WTC11 (cell line): Measurements from ENCODE around the gene MFSD12. TPM values are rescaled to one million over a fixed set of nuclear protein-coding genes. Genes with fewer than 3 reads are reported as not detected.

Experiments
- ATAC-seq: fragments of 200-7000 bp; cut with Tn5 transposase; 2 replicates; pipeline ENCODE4 v1.10.0; 2021; ENCODE audit warnings: mild to moderate bottlenecking, moderate library complexity
- CTCF ChIA-PET: fragments of 300-600 bp; sonication (Branson Sonifier 250); formaldehyde crosslinking; loops from one replicate; lab custom pipeline; 2021; ENCODE audit warnings: antibody characterized with exemption; lab: Charles Lee
- POLR2A ChIA-PET: fragments of 350-600 bp; sonication (Branson Sonifier 250); formaldehyde crosslinking; loops from one replicate; lab custom pipeline; 2021; ENCODE audit warnings: antibody characterized with exemption; lab: Charles Lee
- DNase-seq: peaks from one replicate; pipeline ENCODE4 v3.0.0; 2021; ENCODE audit warnings: low spot score
- H3K27ac Mint-ChIP-seq: 2 replicates; pipeline ENCODE4 v1.8.0; 2021; ENCODE audit warnings: mixed read lengths
- H3K27me3 Mint-ChIP-seq: 2 replicates; pipeline ENCODE4 v1.8.0; 2021; ENCODE audit warnings: low read depth, mild to moderate bottlenecking, moderate library complexity, mixed read lengths
- H3K36me3 Mint-ChIP-seq: 2 replicates; pipeline ENCODE4 v1.8.0; 2021; ENCODE audit warnings: mixed read lengths
- H3K4me1 Mint-ChIP-seq: 2 replicates; pipeline ENCODE4 v1.8.0; 2022; ENCODE audit warnings: mixed read lengths
- H3K4me3 Mint-ChIP-seq: 2 replicates; pipeline ENCODE4 v1.8.0; 2021; ENCODE audit warnings: mild to moderate bottlenecking, moderate library complexity, mixed read lengths
- H3K9me3 Mint-ChIP-seq: 2 replicates; pipeline ENCODE4 v1.8.0; 2021; ENCODE audit warnings: mixed read lengths
- ARID4B ChIP-seq: sonication (generic); formaldehyde crosslinking; IDR thresholded peaks from 2 replicates; pipeline ENCODE4 v1.8.0; 2023; ENCODE audit warnings: missing genetic modification reagents, mild to moderate bottlenecking, borderline replicate concordance
- ATF1 ChIP-seq: sonication (generic); formaldehyde crosslinking; IDR thresholded peaks from 2 replicates; pipeline ENCODE4 v1.8.1; 2023; ENCODE audit warnings: mild to moderate bottlenecking, moderate library complexity, missing genetic modification reagents
- ATF2 ChIP-seq: sonication (generic); formaldehyde crosslinking; IDR thresholded peaks from 2 replicates; pipeline ENCODE4 v1.8.1; 2022; ENCODE audit warnings: low read depth, missing genetic modification reagents, borderline replicate concordance
- ATF6 ChIP-seq: sonication (generic); formaldehyde crosslinking; IDR thresholded peaks from 2 replicates; pipeline ENCODE4 v1.8.1; 2023; ENCODE audit warnings: mild to moderate bottlenecking, missing genetic modification reagents
- ERG ChIP-seq: fragments of 250-450 bp; sonication (Bioruptor Pico); IDR thresholded peaks from 2 replicates; pipeline ENCODE4 v1.8.0; 2021; ENCODE audit warnings: mild to moderate bottlenecking
- ESRRA ChIP-seq: sonication (generic); formaldehyde crosslinking; IDR thresholded peaks from 2 replicates; pipeline ENCODE4 v1.8.1; 2022; ENCODE audit warnings: mild to moderate bottlenecking, missing genetic modification reagents, borderline replicate concordance
- ZNF232 ChIP-seq: sonication (generic); formaldehyde crosslinking; IDR thresholded peaks from 2 replicates; pipeline ENCODE4 v1.8.0; 2022; ENCODE audit warnings: mild to moderate bottlenecking, missing genetic modification reagents
- ZNF416 ChIP-seq: fragments of 250-450 bp; sonication (Bioruptor Pico); IDR thresholded peaks from 2 replicates; pipeline ENCODE4 v1.9.0; 2021; ENCODE audit warnings: mild to moderate bottlenecking, inconsistent platforms
- ZNF423 ChIP-seq: fragments of 250-450 bp; sonication (Bioruptor Pico); IDR thresholded peaks from 2 replicates; pipeline ENCODE4 v2.1.2; 2022; ENCODE audit warnings: mild to moderate bottlenecking, moderate library complexity
- ZNF532 ChIP-seq: fragments of 250-450 bp; sonication (Bioruptor Pico); IDR thresholded peaks from 2 replicates; pipeline ENCODE4 v1.9.0; 2021; ENCODE audit warnings: mild to moderate bottlenecking, borderline replicate concordance
- total RNA-seq: library from RNA; stranded (reverse); gene quantifications from 3 replicates; pipeline ENCODE4 v1.2.3, GENCODE V29; 2021

Gene MFSD12
- total RNA-seq, 1 experiment from 2014 or later: 59.9 TPM

GRCh38 chr19:3546119-3546518 is 11.3 kb downstream of the MFSD12 start:
- ChIA-PET POLR2A (interaction anchor here (1.2 to 1.4 kb wide), 3 partner anchors 11 to 32 kb away, joined by 4 to 5 read pairs (median 4); partner anchors contain the start of gene MFSD12), CTCF (interaction anchor here (0.6 to 4.4 kb wide), 6 partner anchors 10 to 120 kb away, joined by 3 to 115 read pairs (median 8); no protein-coding TSS in a partner anchor)
- H3K4me3 Mint-ChIP-seq: no peak overlapping the region

More at GRCh38 chr19:3546119-3546518, 11.3 kb downstream of the MFSD12 start:
- Mint-ChIP-seq H3K27me3 (no peaks in the 10 kb centered on the region), H3K4me1 (no peaks in the 10 kb centered on the region), H3K36me3 (no peaks in the 10 kb centered on the region), H3K27ac (no peak overlapping the region), H3K9me3 (no peaks in the 10 kb centered on the region)
- DNase-seq (no peak), ATAC-seq (no peak)
- no peak for TF ChIP-seq ZNF423 (CRISPR knock-in tag)
- TF ChIP-seq ZNF532: no peak
- TF ChIP-seq ZNF232 (CRISPR knock-in tag): no peak
- no peak for TF ChIP-seq ARID4B (CRISPR knock-in tag)
- no peak for TF ChIP-seq ERG
- TF ChIP-seq ATF2: no peak
- no peak for TF ChIP-seq ESRRA
- no peak for TF ChIP-seq ATF6 (CRISPR knock-in tag)
- TF ChIP-seq ZNF416 (CRISPR knock-in tag): no peak
- TF ChIP-seq ATF1 (CRISPR knock-in tag): no peak
